Measurements from ENCODE around the gene MFAP2.
"Not testable (repeated sequence)": the region's sequence is repeated elsewhere in the genome, so short reads cannot be mapped to it uniquely, and the experiment has no call there.

Gene MFAP2

DNA sequence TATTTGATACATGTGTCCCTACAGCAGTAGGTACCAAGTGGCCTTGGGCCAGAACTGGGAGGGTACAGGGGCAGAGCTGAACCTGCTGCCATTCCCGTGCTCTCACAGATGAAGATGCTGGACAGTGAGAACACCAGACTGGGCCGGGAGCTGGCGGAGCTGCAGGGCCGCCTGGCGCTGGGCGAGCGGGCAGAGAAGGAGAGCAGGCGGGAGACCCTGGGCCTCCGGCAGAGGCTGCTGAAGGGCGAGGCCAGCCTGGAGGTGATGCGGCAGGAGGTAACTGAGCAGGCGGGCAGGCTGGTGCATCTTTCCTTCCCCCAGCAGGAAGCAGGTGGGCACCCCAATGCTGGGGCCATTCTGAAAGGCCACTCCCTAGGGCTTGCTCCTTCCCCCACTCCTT, 21.9 kb downstream of the MFAP2 start:
- no peak for FAIRE-seq

- no peak for FAIRE-seq
Observed at GRCh38 chr1:16957731-16958130, 22.7 kb downstream of the MFAP2 start.

- FAIRE-seq = no peak
Observed at GRCh38 chr1:16956775-16957174, 23.6 kb downstream of the MFAP2 start.

DNA sequence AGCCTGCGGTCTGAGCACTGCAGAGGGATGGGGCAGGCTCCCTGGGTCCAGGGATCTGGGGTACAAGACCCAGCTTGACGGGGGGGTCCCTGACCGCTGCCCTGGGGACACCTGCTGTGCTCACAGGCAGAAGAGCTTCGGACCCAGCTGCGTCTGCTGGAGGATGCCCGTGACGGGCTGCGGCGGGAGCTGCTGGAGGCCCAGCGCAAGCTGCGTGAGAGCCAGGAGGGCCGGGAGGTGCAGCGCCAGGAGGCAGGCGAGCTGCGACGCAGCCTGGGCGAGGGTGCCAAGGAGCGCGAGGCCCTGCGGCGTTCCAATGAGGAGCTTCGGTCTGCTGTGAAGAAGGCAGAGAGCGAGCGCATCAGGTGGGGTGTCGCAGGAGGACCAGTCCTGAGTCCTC, 25.2 kb downstream of the MFAP2 start:
- FAIRE-seq = no peak

- no peak for FAIRE-seq
Observed at GRCh38 chr1:16954579-16954978, 25.8 kb downstream of the MFAP2 start.

DNA sequence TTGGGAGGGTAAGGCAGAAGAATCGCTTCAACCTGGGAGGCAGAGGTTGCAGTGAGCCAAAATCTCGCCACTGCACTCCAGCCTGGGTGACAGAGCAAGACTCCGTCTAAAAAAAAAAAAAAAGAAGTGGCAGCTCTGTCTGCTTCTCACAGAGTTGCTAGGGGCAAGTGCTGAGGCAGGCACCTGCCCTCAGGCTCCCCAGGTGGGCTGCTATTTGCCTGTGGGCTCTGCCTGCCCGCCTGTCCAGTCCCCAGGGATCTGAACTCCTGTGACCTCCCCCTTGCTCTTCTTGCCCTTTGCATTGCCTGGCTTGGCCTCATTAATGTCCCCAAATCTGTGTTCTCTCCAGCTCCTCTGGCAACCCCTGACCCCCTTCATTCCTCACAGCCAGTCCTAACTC, 28.0 kb downstream of the MFAP2 start:
- not testable (repeated sequence) for FAIRE-seq

- FAIRE-seq = not testable (repeated sequence)
Observed at GRCh38 chr1:16949026-16949425, 31.4 kb downstream of the MFAP2 start.

GRCh38 chr1:16948282-16948891, 32.0 kb downstream of the MFAP2 start:
- FAIRE-seq = not testable (repeated sequence)

DNA sequence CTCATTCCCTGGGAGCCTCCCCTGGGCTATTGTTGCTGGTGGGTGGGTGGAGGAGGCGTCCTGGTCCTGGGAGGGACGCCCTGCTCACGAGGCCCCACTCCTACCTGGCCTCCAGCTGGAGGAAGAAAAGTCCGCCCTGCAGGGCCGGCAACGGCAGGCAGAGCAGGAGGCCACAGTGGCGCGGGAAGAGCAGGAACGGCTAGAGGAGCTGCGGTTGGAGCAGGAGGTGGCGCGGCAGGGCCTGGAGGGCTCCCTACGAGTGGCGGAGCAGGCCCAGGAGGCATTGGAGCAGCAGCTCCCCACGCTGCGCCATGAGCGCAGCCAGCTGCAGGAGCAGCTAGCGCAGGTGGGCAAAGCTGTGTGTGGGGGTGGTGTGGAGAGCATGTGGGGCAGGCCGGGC, 33.8 kb downstream of the MFAP2 start:
- no peak for FAIRE-seq

GRCh38 chr1:16946185-16946584, 34.2 kb downstream of the MFAP2 start:
- FAIRE-seq = not testable (repeated sequence)

DNA sequence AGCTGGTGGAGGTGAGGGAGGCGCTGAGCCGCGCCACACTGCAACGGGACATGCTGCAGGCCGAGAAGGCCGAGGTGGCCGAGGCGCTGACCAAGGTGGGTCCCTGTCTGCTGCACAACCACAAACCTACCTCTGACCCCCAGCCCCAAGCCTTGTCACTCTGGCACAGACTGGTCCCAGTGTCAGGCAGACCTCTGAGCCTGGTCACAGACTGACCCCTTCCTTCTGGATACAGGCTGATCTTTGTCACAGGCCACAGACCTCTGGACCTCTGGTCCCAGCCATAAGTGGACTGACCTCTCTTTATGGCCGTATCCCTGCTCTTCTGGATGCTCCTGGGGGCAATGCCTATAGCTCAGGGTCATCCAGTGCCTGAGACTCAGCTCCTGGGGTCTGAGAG, 34.9 kb downstream of the MFAP2 start:
- not testable (repeated sequence) for FAIRE-seq

GRCh38 chr1:16944038-16944437, 36.4 kb downstream of the MFAP2 start:
- no peak for FAIRE-seq

DNA sequence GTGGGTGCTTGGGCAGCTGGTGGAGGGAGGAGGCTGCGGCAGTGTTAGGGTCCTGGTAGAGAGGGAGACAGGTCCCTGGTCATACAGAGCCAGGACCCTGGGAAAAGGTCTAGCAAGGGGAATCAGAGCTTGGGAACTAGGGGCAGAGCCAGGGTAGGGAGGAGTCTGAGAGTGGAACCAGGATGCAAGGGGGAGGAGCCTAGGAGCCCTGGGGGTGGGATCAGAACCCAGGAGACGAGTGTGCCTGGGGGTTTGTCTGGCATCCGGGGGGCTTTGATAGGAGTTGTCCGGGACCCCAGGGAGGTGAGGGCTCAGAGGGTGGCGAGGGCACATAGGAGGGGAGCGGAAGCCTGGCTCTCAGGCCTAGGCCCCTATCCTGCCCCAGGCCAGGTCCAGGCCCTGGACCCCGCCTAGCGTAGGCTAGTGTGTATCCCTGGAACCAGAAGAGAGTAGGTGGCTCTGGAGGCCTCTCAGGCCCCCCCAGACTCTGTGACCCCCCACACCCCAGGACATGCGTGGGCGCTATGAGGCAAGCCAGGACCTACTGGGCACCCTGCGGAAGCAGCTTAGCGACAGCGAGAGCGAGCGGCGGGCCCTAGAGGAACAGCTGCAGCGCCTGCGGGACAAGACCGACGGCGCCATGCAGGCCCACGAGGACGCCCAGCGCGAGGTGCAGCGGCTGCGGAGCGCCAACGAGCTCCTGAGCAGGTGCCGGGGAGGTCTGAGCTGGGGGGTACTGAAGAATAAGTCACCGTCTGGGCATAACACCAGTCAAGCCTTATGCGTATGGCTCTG, 40.8 kb downstream of the MFAP2 start:
- not testable (repeated sequence) for FAIRE-seq

- FAIRE-seq = no peak
Observed at GRCh38 chr1:16938351-16939321, 41.8 kb downstream of the MFAP2 start.

GRCh38 chr1:16936580-16936979, 43.8 kb downstream of the MFAP2 start:
- not testable (repeated sequence) for FAIRE-seq

DNA sequence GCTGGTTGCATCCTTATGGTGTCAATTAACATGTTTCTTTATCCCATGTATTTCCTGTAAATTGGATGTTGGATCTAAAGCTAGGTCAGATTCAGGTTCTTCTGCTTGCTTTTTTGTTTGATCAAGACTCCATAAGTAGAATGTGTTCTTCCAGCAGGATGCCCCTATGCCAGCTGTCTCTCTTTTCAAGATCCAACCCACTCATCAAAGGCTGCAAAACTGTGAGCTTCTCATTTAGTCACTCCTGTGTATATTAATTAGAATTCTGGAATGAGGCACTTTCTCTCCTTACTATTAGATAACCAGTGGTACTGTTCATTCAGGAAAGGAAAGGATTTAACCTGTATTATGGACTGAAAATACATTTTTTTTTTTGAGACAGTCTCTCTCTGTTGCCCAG, 46.5 kb downstream of the MFAP2 start:
- FAIRE-seq = not testable (repeated sequence)

GRCh38 chr1:16931206-16931934, 49.0 kb downstream of the MFAP2 start:
- FAIRE-seq = not testable (repeated sequence)

DNA sequence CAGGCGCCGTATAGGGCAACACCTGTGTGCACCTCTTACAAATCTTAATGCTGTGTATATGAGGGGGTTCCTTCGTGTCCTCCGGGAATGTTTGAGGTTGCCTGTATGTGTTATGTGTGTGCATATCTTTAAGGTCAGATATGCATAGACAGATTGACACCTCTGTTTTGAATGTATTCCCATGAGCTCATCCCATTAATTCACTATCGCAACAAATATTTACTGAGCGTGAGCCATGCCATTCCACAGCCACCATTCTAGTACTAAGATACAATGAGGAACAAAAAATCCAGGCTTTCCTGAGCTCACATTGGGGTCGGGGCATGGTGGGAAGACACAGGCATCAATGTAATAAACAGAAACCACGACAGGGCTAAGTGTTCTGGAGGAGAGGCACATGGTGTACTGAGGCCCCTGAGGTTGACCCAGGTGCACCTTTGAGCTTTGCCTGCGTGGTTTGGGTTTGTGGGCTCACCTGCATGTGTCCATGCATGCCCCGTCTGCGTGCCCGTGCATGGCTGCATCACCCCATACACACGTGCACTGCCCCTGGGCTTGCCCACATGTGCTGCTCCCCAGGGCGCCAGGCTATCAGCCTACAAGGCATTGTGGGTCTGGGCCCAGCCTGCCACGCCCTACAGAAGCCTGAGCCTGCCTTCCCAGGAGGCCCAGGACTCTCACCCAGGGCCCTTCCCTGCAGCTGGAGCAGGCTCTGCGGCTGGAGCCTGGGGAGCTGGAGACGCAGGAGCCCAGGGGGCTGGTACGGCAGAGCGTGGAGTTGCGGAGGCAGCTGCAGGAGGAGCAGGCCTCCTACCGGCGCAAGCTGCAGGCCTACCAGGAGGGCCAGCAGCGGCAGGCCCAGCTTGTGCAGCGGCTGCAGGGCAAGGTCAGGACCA, 51.0 kb downstream of the MFAP2 start:
- not testable (repeated sequence) for FAIRE-seq

- FAIRE-seq = no peak
Observed at GRCh38 chr1:16927711-16928485, 52.5 kb downstream of the MFAP2 start.

- no peak for FAIRE-seq
Observed at GRCh38 chr1:16927256-16927655, 53.2 kb downstream of the MFAP2 start.
